Stromal cell of bone marrow (primary cell): ENCODE results near the gene TMEM131L.

ENCODE experiments used
- DNase-seq: peaks from one replicate; pipeline ENCODE4 v3.0.0-alpha.2; 2012; ENCODE audit warnings: low read depth

TMEM131L gene

DNA sequence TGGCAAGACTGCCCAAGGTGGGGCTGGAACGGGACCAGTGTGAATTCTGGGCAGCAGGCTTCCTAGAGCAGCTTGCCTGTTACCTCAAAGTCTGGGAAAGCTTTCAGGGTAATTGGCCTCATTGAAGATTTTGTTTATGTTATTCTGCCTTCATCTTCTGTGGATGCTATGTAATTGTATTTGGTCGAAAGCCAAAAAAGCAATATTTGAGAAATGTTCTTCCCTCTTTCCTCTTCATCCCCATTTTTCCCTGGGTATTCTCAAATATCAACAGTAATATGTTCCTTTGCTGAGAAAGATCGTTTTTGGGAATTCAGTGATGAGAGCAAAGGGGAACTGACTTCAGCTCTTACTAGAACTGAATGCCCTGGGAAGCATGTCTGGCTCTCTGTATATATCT, 12.9 kb downstream of the TMEM131L start:
- no peak for DNase-seq

DNA sequence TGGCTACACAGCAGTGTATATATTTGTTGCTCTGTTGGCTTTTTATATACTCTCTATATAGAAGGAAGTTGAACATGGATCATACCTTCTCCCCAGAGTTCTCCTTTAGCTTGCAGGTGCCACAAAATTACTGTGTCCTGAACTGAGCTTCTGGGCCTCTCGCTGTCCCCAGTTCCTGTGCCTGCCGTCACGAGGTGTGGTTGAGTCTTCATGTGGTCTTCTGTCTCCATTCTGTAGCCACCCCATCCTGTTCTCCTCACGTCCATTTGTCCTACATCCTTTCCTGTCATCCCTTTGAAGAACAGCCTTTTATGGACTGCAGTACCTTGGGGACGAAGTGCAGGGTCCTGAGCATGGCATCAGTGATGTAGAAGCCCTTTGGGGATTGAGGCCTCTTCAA, 14.5 kb downstream of the TMEM131L start:
- DNase-seq = no peak

DNA sequence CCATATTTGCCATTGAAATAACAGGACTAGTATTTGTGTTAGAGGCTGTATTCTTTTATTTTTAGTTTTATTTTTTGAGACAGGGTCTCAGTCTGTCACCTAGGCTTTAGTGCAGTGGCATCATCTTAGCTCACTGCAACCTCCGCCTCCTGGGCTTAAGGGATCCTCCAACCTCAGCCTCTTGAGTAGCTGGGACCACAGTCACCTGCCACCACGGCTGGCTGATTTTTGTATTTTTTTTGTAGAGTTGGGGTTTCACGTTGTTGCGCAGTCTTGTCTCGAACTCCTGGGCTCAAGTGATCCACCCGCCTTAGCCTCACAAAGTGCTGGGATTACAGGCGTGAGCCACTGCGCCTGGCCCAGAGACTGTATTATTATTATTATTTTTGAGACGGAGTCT, 15.3 kb downstream of the TMEM131L start:
- no peak for DNase-seq

DNA sequence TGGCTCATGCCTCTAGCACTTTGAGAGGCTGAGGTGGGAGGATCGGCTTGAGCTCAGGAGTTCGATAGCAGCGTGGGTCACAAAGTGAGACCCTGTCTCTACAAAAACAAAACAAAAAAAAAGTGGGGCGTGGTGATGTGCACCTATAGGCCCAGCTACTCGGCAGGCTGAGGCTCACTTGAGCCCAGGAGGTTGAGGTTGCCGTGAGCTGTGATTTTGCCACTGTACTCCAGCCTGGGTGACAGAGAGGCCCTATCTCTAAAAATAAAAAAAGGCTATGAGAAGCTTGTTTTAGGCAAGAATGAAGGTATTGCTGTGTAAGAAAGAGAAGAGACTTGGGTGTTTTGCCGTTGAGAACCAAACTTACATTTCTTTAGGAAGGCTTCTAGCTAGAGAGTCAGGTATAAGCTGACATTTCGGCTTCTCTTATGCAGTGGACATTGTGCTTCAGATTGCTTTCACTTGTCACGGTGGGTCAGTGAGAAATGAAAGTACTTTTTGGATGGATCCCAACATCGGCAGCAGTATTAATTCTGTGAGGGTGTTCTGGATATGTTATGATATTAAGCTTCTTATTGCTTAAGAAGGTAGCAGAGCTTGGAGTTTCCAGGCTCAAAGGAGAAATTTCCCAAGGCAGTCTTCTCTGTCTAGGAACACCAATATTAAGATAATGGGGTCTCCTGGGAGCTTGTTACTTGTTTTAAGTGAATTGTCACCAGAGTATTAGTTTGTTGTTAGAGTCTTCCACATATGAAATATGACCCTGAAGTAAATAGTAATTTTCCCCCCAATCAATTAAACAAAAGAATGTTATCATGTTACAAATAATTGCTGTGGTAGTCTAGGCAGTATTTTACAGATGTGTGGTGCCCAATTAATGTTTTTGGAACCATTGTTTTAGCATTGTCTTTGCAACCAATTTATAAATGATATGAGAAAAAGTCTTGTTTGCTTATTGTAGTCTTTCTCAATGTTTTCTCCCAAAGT, 17.6 kb downstream of the TMEM131L start:
- DNase-seq = no peak

DNA sequence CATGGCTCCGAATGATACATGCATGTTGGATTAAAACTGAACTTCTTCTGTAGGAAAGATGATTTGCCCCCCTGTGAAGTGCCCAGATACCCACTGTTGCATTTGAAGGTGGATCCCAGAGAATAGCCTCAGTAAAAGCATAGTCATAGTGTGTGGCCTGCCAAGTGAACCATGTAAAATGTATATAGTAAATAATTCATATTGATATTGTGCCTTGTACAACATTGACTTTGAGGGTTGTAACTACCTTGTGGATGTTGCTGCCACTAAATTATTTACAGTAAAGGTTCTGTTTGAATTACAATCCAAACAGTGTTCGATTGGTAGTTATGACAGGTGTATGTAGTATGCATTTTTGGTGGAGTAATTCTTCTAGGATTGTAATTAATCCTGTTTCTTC, 19.2 kb downstream of the TMEM131L start:
- no peak for DNase-seq

DNA sequence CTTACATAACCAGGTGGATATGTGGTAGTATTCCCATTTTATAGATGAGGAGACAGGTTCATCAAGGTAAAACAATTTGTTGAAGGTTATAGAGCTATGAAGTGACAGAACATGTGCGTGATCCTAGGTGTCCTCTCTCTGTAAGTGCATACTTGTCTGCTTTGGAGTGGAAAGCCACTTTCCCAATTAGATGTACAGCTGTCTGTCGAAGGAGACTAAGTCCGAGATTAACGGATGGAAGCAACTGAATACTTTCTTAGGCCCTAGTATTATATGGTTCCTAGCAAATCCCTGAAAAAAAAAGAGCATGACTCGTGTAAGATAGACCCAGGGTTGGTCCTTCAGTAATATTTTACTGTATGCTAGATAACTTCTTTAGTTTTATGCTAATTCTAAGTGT, 19.7 kb downstream of the TMEM131L start:
- no peak for DNase-seq

DNA sequence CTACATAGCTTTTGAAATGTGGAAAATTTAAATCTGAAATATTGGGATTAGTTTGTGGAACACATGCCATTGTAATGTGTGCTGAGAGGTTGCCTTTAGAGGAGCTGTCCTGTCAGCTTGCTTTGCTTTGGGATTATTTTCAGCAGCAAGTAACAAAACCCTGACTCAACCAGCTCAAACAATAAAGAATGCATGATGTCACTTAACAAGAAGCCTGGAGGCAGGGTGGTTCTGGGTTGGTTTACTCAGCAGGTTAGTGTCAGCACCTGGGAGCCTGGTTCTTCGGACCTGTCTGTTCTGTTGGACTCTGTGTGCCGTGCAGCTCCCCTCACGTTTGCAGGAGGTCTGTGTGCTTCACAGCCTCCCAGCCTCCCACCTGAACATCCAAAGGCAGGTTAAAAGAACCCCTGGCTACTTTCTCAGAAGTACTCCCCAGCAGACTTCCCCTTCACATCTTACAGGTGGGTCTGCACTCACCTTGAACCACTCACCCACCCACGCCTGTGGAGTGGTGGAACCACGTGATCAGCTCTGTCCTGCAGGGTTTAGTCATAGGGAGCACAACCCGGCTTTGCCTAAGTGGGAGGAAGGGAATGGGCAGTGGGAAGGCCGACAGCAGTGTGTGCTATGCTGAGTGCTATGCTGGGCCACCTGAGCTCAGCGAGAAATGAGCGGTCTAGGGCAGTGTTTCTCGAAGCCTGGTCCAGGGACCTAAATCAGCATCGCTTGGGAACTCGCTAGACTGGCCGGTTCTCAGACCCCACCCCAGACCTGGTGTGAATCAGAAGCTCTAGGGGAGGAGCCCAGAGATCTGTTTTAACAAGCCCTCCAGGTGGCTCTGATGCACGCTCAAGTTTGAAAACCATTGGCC, 20.4 kb downstream of the TMEM131L start:
- peak; percentile 57 for DNase-seq

DNA sequence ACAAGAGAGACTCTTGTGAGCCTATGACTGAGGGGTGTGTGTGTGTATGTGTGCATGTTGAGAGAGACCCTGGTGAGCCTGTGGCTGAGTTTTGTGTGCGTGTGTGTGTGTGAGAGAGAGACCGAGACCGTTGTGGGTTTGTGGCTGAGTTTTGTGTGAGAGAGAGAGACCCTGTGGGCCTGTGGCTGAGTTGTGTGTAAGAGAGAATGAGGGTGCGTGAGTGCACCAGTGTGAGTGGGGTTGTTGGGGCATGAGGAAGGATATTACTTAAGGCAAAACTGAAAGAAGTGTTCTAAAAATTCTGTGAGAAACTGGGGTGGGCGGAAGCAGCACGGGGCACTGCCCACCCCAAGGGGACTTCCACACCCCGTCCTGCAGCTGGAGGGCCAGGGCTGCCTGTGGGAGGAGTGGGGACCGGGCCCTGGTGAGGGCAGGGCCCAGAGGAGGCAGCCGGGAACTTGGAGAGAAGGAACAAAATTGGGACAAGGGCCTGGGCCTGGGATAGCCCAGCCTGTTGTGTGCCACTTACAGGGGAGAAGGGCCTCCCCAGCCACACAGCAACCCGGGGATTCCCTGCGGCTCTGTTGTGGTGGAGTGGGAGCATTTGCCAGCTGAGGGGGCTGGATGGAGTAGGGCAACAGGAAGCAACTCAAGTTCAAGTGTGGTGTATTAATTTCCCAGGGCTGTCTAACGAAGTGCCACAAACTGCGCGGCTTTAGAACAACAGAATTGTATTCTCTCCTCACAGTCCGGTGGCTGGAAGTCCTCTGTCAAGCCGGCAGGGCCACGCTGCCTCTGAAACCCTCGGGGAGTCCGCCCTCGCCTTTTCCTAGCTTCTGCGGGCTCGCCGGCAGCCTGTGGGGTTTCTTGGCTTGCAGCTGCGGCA, 22.1 kb downstream of the TMEM131L start:
- DNase-seq = no peak

DNA sequence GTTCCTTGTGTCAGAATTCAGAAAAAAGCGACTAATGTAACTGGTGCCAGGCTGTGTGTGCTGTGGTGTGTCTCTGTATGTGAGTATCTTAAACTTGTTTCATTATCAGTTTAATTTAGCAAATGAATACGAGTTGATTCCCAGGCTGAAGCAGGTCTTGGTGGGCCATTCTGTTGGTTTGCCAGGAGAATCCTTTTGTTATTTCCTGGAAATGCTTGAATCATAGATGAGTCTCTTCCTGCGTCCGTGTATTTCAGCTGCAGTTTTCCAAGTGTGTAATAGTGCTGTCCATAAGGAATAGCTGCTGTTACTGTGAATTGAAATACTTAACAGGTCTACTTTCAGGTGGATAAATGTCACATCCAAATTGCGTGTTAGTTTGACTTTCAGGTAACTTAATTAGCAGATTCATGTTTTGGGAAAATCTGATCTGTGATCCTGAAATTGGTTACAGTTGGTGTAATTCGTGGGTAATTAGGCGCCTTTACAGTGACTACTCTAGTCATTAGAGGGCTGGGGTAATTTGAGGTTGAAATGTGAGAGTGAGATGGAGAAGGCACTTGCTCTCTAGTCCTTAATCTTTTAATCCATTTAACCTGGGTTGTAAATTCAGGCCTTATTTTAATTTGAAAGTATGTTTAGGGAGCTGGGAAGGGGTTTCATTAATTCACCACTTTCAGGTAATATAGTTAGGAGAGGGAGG, 23.8 kb downstream of the TMEM131L start:
- DNase-seq = no peak

DNA sequence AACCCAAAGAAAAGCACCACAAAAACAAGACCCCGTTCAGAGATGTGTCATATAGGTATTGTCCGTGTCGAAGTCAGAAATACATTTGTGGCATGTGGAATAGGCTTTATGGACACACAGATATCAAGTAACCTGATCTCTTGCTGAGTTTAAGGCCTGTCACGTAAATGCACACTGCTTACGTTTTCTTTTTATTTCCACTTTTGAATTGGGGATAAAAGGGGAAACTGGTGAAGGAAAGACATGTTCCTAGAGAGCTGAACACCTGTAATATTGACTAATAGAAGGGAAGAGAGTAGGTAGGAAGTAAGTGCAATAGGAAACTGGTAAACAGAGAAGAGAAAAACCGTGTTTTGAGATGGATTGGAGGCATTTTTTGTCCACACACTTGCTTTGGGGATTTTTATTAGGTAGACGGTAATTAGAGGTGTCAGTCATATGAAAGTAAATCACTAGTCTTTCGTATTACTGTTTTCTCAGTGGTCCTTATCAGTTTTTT, 24.9 kb downstream of the TMEM131L start:
- no peak for DNase-seq

DNA sequence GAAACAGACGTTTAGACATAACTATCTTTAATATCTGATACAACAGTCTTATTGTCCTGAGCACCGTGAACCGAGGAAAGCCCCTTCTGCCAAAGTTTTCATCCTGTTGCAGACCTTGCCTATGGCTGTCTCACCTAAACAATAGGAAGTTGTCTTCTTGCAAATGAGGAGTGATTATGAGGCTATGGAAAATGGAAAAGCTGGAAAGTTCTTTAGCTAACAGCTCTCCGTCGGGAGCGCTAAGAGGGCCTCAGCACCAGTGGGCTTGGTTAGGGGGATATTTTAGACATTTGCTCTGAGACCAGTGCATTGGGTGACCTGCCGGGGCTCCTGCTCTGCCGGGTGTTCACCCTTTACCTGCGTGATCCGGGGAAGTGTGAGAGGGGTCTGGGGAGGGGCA, 28.4 kb downstream of the TMEM131L start:
- no peak for DNase-seq

DNA sequence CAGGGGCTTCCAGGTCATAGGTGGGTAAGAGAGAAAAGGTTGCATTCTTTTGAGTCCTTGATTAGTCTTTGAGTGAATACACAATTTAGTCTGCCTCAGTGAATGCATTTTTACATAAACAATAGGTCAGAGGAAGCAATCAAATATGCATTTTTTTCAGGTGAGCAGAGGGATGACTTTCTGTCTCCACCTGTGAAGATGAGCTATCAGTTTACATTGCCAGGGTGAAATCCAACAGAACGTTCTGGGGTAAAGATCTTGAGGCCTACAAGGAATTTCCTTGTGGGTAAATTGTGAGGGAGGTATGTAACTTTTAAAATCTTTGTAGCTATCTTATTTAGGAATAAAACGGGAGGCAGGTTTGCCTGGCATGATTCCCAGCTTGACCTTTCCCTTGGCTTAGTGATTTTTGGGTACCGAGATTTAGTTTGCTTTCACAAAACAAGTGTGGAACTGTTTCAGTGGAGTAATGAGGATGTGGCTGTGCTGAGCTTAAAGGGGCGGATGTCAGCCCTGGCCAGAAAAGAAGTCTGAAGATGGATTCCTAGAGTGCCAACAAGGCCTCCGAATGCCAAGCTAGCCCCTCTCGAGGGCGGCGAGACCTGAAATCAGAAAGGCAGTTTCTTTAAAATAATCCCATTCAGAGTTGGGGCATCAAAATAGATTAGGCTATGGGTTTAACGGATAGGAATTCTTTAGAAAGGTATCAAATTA, 29.5 kb downstream of the TMEM131L start:
- no peak for DNase-seq

DNA sequence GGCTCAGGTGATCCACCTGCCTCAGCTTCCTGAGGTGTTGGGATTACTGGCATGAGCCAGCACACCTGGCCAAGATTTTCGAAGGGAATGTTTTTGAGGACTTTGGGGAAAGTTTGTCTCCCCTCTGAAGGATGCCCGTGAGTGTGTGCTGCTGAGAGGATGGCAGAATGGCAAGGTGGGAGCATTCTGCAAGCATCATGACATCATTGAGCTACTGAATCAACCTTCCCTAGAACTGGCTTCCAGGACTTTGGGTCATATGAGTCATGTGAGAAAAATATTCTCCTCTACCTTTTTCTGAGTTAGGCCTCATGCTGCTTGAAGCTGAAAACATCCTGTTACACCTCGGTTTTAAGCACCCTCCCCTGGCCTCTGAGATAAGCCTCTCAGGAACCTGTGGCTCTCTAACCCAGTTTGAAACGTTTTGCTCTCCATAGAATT, 31.0 kb downstream of the TMEM131L start:
- no peak for DNase-seq

DNA sequence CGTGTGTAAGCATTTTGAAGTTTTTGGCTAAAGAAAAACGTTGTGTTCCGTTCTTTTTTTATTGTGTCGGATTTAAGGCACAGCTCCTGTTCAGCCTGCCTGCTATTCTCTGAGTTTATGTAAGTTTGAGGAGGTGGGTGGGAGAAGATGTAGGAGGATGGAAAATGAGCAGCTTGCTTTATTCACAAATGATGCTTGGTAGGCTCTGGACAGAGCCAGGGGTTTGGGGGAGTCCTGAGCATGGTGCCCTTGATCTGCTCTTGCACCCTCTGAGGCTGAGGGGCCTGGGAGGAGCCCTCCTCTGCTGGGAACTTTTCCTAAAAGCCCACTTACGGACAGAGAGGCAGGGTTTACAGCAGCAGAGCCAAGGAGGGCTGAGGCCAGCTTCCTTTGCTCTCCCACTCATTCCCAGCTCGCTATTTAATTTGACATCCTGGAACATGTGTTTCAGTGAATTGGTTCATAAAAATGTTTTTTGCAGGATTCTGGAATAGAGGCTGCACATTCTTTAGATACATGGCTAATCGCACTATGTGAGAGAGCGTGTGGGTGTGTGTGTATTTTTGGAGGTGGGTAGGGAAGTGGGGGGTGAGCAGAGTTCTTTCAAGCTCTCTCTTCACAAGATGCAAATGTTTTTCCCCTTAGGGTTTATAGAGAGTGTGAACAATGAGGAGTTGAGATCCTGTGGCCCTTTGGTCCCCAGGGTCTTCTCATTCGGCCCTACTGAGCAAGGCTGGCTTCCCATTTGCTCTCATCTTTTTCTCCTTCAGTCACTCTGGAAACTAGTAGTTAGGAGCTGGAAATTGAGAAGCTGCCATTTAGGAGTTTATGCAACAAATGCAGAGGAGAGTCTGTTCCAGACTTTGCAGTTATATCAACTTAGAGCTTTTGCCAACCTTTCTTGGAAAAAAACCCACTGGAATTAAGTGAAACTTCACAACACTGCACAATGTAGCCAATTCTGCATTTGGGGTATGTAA, 32.1 kb downstream of the TMEM131L start:
- DNase-seq = peak; percentile 28

DNA sequence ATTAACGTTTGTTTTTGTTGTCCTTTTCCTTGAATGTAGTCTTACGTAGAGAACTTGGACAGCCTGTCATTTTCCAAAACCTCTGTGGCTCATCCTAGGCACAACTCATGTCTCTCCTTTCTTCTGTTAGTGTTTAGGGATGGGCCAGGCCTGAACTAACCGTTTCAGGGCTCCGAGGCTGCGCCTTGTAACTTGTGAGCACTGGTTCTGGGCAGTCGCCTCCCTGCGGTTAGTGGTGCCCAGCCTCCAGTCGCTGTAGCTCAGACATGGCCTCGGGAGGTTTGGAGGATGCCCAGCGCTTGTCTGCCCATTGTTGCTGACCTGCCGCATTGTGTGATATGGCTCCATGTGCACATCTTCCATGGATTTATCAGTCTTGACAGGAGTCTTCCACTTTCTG, 32.8 kb downstream of the TMEM131L start:
- no peak for DNase-seq

DNA sequence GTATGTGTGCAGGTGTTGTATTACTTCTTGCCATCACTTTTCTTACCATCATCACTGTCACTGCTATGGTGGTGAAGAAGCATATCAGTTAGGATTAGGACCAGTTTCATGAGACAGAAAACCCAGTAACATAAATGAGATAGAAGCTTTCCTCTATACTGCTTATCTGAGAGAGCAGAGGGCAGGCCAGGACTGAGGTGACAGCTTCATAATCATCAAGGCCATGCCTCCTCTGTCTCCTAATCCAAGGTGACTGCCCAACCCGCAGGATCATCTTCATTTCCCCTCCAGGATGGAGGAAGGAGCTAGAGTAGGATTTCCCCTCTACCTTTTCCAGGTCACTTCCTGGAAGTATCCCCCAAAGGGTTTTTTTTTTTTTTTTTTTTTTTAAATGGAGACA, 35.4 kb downstream of the TMEM131L start:
- no peak for DNase-seq

DNA sequence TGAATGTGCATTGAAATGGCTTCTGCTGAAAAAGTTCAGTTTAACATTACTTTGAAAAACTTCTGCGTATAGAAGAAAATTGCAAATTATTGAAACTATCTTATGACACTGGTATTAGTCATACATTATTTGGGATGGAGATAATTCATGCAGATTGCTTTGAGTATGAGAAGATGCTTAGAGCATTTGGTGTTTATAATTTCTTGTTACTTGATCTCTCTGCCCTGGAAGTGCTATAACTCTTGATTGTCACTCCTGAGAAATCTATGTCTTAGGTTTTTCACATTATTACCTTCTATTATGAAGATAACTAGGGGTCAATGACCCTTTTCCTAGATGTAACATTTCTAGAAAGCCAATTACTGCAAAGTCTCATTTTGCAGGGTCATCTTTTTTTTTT, 36.4 kb downstream of the TMEM131L start:
- no peak for DNase-seq

DNA sequence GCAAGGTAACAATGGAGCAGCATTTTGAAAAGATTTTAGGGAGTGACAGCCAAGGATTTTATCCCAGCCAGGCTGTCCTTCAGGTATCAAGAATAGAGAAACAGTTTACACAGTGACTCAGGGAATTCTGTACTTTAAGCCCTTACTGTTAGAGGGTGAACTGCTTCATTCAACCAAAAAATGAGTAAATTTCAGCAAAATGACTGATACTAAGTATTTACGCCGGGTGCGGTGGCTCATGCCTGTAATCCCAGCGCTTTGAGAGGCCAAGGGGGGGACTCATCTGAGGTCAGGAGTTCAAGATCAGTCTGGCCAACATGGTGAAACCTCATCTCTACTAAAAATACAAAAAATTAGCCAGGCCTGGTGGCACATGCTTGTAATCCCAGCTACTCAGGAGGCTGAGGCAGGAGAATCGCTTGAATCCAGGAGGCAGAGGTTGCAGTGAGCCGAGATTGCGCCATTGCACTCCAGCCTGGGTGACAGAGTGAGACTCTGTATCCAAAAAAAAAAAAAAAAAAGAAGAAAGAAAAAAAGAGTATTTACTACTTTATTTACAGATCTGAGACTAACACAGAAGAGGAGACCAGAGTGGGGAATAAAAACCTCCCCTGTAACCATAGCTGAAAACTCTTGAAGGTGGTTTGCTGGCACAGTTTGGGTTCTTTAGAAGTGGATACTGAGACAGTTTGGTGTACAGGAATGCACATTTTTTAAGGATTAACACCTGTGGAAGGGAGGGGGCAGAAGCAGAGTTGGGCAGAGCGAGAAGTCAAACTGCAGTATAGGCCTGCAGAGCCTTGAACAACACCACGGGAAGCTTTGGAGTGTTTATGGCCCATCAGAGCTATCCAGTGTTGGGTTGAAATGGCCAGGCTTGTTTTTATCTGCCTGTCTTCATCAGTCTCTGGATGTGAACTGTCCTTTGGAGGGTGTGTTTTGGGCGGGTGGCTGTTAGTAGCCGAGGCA, 40.5 kb downstream of the TMEM131L start:
- DNase-seq = no peak
